OCI-LY7 (cell line): ENCODE results near the gene FAP. TPM values are rescaled to one million over a fixed set of nuclear protein-coding genes. Genes with fewer than 3 reads are reported as not detected.

Experiments
- BruUV-seq: library from RNA; stranded (reverse); fragments of 400-500 nt; replicated peaks from 2 replicates; lab custom pipeline; 2021; lab: Mats Ljungman, UMichigan
- CTCF ChIA-PET: fragments of 300-600 bp; sonication (Branson Sonifier 250); formaldehyde crosslinking; loops from one replicate; lab custom pipeline; 2022; ENCODE audit warnings: antibody characterized with exemption; ENCODE audit not compliant: unreplicated experiment; lab: Charles Lee
- POLR2A ChIA-PET: fragments of 300-600 bp; sonication (Branson Sonifier 250); formaldehyde crosslinking; loops from one replicate; lab custom pipeline; 2022; ENCODE audit warnings: antibody characterized with exemption; lab: Charles Lee
- DNase-seq: peaks from one replicate; pipeline ENCODE4 v3.0.0-alpha.2; 2015; ENCODE audit warnings: low spot score
- H2AFZ ChIP-seq: fragments of 200-600 bp; sonication (generic), shearing (Covaris generic); 2 replicates; pipeline ENCODE4 v1.6.1; 2014; ENCODE audit warnings: mild to moderate bottlenecking, antibody characterized with exemption, low read length, moderate library complexity
- H3K27ac ChIP-seq: fragments of 200-600 bp; sonication (generic); 2 replicates; pipeline ENCODE4 v1.5.1; 2014; ENCODE audit warnings: mixed run types, low read depth, mild to moderate bottlenecking, moderate library complexity, low read length, inconsistent platforms; ENCODE audit not compliant: poor library complexity, severe bottlenecking
- H3K36me3 ChIP-seq: fragments of 200-600 bp; sonication (generic); 2 replicates; pipeline ENCODE4 v1.6.1; 2014; ENCODE audit warnings: mild to moderate bottlenecking, antibody characterized with exemption, low read length, moderate library complexity, mixed read lengths; ENCODE audit not compliant: insufficient read depth
- H3K4me1 ChIP-seq: fragments of 200-600 bp; sonication (generic); 2 replicates; pipeline ENCODE4 v1.5.1; 2014; ENCODE audit warnings: mild to moderate bottlenecking, low read length; ENCODE audit not compliant: insufficient read depth, poor library complexity, severe bottlenecking
- H3K4me2 ChIP-seq: fragments of 200-600 bp; sonication (generic); 2 replicates; pipeline ENCODE4 v1.6.1; 2014; ENCODE audit warnings: mild to moderate bottlenecking, low read length
- H3K4me3 ChIP-seq: fragments of 200-600 bp; sonication (generic); 2 replicates; pipeline ENCODE4 v1.5.1; 2014; ENCODE audit warnings: mild to moderate bottlenecking, low read depth, low read length; ENCODE audit not compliant: poor library complexity, severe bottlenecking
- H3K79me2 ChIP-seq: fragments of 200-600 bp; sonication (generic); 2 replicates; pipeline ENCODE4 v1.6.1; 2016; ENCODE audit warnings: low read depth, mild to moderate bottlenecking, low read length, moderate library complexity, mixed read lengths; ENCODE audit not compliant: insufficient read depth
- H3K9me2 ChIP-seq: fragments of 200-600 bp; sonication (generic); 2 replicates; pipeline ENCODE4 v1.6.1; 2016; ENCODE audit warnings: mild to moderate bottlenecking, low read length, mixed read lengths; ENCODE audit not compliant: insufficient read depth
- H3K9me3 ChIP-seq: fragments of 200-600 bp; sonication (generic); 2 replicates; pipeline ENCODE4 v1.6.1; 2014; ENCODE audit warnings: mild to moderate bottlenecking, mixed run types, low read length, mixed read lengths
- H4K20me1 ChIP-seq: fragments of 200-600 bp; sonication (generic); 2 replicates; pipeline ENCODE4 v1.6.1; 2014; ENCODE audit warnings: mild to moderate bottlenecking, antibody characterized with exemption, low read length, moderate library complexity, mixed read lengths; ENCODE audit not compliant: insufficient read depth
- CTCF ChIP-seq: fragments of 200-600 bp; sonication (generic); conservative IDR thresholded peaks from 2 replicates; pipeline ENCODE4 v1.5.1; 2014; ENCODE audit warnings: mild to moderate bottlenecking, antibody characterized with exemption, low read length, moderate library complexity, mixed read lengths
- EZH2phosphoT487 ChIP-seq: fragments of 200-600 bp; sonication (generic); IDR thresholded peaks from 2 replicates; pipeline ENCODE4 v1.6.1; 2018; ENCODE audit warnings: low read depth, borderline replicate concordance, mild to moderate bottlenecking, mixed run types, antibody characterized with exemption, low read length, moderate library complexity, mixed read lengths
- intact Hi-C: fragments of 100-400 bp; cut with micrococcal nuclease; formaldehyde crosslinking; loops from one replicate; pipeline ENCODE4 v1.10.0; 2022; ENCODE audit not compliant: unreplicated experiment
- total RNA-seq, 2 experiments: library from RNA; depleted of rRNA in 1 of 2; stranded (reverse); fragments of >200 nt in 1 of 2; shearing (Covaris generic) in 1 of 2; gene quantifications; 2 replicates each; pipeline ENCODE4 v1.2.3, GENCODE V29; 2014 to 2022

Gene FAP
- total RNA-seq, 2 experiments from 2014 or later: not detected

DNA sequence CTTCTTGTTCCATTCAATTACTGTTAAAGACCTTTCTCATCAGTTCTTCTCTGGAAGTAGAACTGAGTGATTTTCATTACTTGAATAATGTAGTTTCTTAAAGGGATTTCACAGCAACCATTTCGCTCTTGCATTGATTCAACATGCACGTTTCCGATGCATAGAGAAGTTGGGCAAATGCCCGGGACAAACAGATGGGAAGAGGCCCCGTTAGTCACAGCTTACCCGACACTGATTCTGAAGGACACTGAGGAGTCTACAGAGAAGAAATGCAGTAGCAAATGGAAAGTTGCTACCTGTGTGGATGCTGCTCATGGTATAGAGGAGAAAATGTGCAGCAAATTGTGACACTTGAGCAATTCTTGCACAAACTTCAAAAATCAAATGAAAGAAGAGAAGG, 58.9 kb downstream of the FAP start:
- Histone ChIP-seq H3K4me3 (no peak overlapping the region), H3K9me2 (no peaks in the 10 kb centered on the region), H3K36me3 (no peaks in the 10 kb centered on the region), H3K4me1 (no peaks in the 10 kb centered on the region), H2AFZ (no peak overlapping the region), H4K20me1 (no peaks in the 10 kb centered on the region), H3K79me2 (no peaks in the 10 kb centered on the region), H3K27ac (no peak overlapping the region), H3K9me3 (no peaks in the 10 kb centered on the region), H3K4me2 (no peak overlapping the region)
- TF ChIP-seq CTCF (no peak), EZH2phosphoT487 (no peak)
- intact Hi-C loops: no loop called here
- no TSS peak for BruUV-seq
- no peak for DNase-seq
- ChIA-PET CTCF (no interaction called here), POLR2A (no interaction called here)

- Histone ChIP-seq H3K36me3 (no peaks in the 10 kb centered on the region), H3K9me2 (no peaks in the 10 kb centered on the region), H3K9me3 (no peaks in the 10 kb centered on the region), H3K4me2 (no peak overlapping the region), H4K20me1 (no peaks in the 10 kb centered on the region), H3K4me3 (no peak overlapping the region), H2AFZ (no peak overlapping the region), H3K79me2 (no peaks in the 10 kb centered on the region), H3K4me1 (no peaks in the 10 kb centered on the region), H3K27ac (no peak overlapping the region)
- no TSS peak for BruUV-seq
- DNase-seq: no peak
- intact Hi-C loops: no loop called here
- TF ChIP-seq EZH2phosphoT487 (no peak), CTCF (no peak)
- ChIA-PET CTCF (no interaction called here), POLR2A (interaction anchor here (1.1 kb wide), 2 partner anchors 11 to 12 kb away, joined by 5 read pairs; no protein-coding TSS in a partner anchor)
Measured at GRCh38 chr2:162182395-162182794, 60.9 kb downstream of the FAP start.

DNA sequence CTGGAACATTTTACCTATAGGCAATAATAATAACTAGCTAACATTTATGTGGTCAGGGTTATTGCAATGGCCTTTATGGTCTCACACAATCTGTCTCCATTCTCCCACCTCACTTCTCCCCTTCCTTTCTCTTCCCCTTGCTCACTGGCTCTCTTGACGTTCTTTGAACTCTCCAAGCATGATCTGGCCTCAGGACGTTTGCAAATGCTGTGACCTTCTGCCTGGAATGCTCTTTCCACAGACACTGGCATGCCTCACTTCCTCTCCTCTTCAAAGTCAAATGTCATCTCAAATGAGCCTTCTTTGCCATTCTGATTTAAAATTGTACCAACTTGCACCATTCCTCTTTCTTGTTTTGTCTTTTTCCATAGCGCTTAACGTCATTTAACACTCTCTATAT, 65.9 kb downstream of the FAP start:
- Histone ChIP-seq H3K36me3 (no peaks in the 10 kb centered on the region), H3K4me2 (no peak overlapping the region), H2AFZ (no peak overlapping the region), H3K4me3 (no peak overlapping the region), H3K27ac (no peak overlapping the region), H3K4me1 (no peaks in the 10 kb centered on the region), H3K79me2 (no peaks in the 10 kb centered on the region), H3K9me3 (no peaks in the 10 kb centered on the region), H4K20me1 (no peaks in the 10 kb centered on the region), H3K9me2 (no peaks in the 10 kb centered on the region)
- no TSS peak for BruUV-seq
- intact Hi-C loops: no loop called here
- TF ChIP-seq CTCF (no peak), EZH2phosphoT487 (no peak)
- ChIA-PET POLR2A (interaction anchor here (0.7 kb wide), 1 partner anchor 179 kb away, joined by 3 read pairs; no protein-coding TSS in a partner anchor), CTCF (no interaction called here)
- no peak for DNase-seq
